Activated T-helper 1 cell treated with anti-CD3 and anti-CD28 coated beads, Interleukin-12 subunit alpha, Interleukin-12 subunit beta, Interleukin-2, Interleukin-4 antibody, amounts not matched to agents 30 ng/mL and 10 ng/mL and 1 ng/mL, durations not matched to agents 14 hours and 24 hours and 36 hours (primary cell): ENCODE measurements around the gene BCLAF1. TPM values are rescaled to one million over a fixed set of nuclear protein-coding genes. Genes with fewer than 3 reads are reported as not detected.

Source experiments
- DNase-seq: peaks from one replicate; pipeline ENCODE4 v3.0.0; 2021; ENCODE audit warnings: low spot score
- H3K27ac Mint-ChIP-seq: one replicate; pipeline ENCODE4 v1.8.0; 2021; ENCODE audit warnings: mild to moderate bottlenecking, mixed read lengths
- H3K27me3 Mint-ChIP-seq: one replicate; pipeline ENCODE4 v1.8.0; 2022; ENCODE audit warnings: mild to moderate bottlenecking, moderate library complexity, mixed read lengths; ENCODE audit not compliant: insufficient read depth
- H3K36me3 Mint-ChIP-seq: one replicate; pipeline ENCODE4 v1.8.0; 2021; ENCODE audit warnings: low read depth, mixed read lengths
- H3K4me1 Mint-ChIP-seq: one replicate; pipeline ENCODE4 v1.8.0; 2021; ENCODE audit warnings: low read depth, mixed read lengths
- H3K4me3 Mint-ChIP-seq: one replicate; pipeline ENCODE4 v1.8.0; 2021; ENCODE audit warnings: mild to moderate bottlenecking, moderate library complexity, mixed read lengths
- H3K9me3 Mint-ChIP-seq: one replicate; pipeline ENCODE4 v1.8.0; 2021; ENCODE audit warnings: mixed read lengths
- intact Hi-C: fragments of 100-400 bp; cut with micrococcal nuclease; formaldehyde crosslinking; loops from one replicate; pipeline ENCODE4 v1.15.1; 2024
- total RNA-seq: library from RNA; stranded (reverse); gene quantifications from 2 replicates; pipeline ENCODE4 v1.2.3, GENCODE V29; 2022

Gene BCLAF1
- total RNA-seq, 1 donor from 2014 or later: 237 TPM

DNA sequence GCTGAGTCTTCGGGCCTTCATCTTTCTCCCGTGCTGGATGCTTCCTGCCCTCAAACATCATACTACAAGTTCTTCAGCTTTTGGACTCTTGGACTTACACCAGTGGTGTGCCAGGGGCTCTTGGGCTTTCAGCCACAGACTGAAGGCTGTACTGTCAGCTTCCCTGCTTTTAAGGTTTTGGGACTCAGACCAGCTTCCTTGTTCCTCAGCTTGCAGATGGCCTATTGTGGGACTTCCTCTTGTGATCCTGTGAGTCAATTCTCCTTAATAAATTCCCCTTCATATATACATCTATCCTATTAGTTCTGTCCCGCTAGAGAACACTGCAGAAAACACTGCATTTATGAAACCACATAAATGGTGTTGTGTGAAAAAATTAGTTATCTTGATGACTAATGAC, 13.9 kb upstream of the BCLAF1 start:
- Mint-ChIP-seq H3K27ac (no peak overlapping the region), H3K4me1 (no peaks in the 10 kb centered on the region), H3K27me3 (peaks cover 13% of the 10 kb centered on the region), H3K9me3 (no peaks in the 10 kb centered on the region), H3K4me3 (no peak overlapping the region), H3K36me3 (no peaks in the 10 kb centered on the region)
- intact Hi-C loops: no loop called here
- DNase-seq: no peak

DNA sequence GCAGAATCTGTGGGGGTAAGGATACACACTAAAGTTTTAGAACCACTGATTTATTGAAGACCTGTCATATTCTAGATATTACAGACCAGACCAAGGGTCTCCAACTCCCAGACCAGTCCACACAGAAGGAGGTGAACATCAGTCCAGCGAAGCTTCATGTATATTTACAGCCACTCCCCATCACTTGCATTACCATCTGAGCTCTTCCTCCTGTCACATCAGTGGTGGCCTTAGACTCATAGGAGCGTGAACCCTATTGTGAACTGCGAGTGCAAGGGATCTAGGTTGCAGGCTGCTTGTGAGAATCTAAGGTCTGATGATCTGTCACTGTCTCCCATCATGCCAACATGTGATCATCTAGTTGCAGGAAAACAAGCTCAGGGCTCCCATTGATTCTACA, 5.0 kb upstream of the BCLAF1 start:
- H3K4me3 Mint-ChIP-seq: no peak overlapping the region
- no peaks in the 10 kb centered on the region for H3K36me3 Mint-ChIP-seq
- no peak for DNase-seq
- H3K27ac Mint-ChIP-seq: no peak overlapping the region
- intact Hi-C loops: no loop called here
- peaks cover 7% of the 10 kb centered on the region for H3K27me3 Mint-ChIP-seq
- no peaks in the 10 kb centered on the region for H3K9me3 Mint-ChIP-seq
- H3K4me1 Mint-ChIP-seq: peaks cover 22% of the 10 kb centered on the region

DNA sequence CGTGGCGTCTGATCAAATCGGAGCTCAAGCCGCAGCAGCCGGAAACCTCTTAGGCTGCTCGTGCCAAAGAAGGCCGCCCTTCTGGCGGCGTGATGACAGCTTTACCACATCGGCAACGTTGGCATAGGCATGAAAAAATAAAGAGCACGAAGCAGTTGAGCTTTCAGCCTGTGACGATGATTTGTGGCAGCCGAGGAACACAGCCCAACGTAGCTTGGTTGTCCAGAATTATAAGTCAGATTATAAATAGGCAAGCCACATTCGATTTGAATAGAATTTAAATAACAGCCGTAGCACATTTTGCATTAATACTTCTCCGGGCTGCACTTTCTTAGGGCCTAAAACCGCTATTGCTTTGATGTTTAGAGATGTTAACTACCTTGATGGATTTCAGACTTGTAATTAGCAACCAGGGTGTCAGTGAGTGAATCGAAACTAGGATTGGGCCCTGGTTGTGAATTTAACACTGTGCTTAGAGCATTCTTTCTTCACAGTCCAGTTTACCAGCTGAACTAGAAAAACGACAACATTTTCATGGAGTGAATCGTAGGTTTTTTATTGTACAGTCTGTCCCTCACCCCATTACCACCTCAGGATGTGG, 864 bp upstream of the BCLAF1 start:
- H3K9me3 Mint-ChIP-seq: no peaks in the 10 kb centered on the region
- peaks cover 2% of the 10 kb centered on the region for H3K27me3 Mint-ChIP-seq
- H3K27ac Mint-ChIP-seq: peak overlapping the region; percentile 99
- peaks cover 18% of the 10 kb centered on the region for H3K36me3 Mint-ChIP-seq
- peak overlapping the region; percentile 98 for H3K4me3 Mint-ChIP-seq
- intact Hi-C loops: loop anchor here (1.0 kb wide), 3 partner anchors 27 to 532 kb away; partner anchors contain the start of genes PDE7B and PEX7
- peaks cover 41% of the 10 kb centered on the region for H3K4me1 Mint-ChIP-seq
- peak; percentile 74 for DNase-seq

DNA sequence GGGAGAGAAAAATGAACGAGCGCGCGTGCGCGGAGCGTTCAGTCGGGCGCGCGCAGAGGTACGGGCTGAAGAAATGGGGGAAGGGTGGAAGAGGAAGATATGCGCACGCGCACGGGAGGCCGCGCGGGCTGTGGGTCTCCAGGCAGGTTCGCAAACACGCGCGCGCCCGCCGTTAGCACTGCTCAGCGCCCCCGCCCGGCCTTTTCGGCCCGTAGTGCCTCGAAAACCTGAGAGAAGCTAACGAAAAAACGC, 393 bp downstream of the BCLAF1 start:
- H3K27me3 Mint-ChIP-seq: peaks cover 2% of the 10 kb centered on the region
- peaks cover 25% of the 10 kb centered on the region for H3K36me3 Mint-ChIP-seq
- peaks cover 54% of the 10 kb centered on the region for H3K4me1 Mint-ChIP-seq

DNA sequence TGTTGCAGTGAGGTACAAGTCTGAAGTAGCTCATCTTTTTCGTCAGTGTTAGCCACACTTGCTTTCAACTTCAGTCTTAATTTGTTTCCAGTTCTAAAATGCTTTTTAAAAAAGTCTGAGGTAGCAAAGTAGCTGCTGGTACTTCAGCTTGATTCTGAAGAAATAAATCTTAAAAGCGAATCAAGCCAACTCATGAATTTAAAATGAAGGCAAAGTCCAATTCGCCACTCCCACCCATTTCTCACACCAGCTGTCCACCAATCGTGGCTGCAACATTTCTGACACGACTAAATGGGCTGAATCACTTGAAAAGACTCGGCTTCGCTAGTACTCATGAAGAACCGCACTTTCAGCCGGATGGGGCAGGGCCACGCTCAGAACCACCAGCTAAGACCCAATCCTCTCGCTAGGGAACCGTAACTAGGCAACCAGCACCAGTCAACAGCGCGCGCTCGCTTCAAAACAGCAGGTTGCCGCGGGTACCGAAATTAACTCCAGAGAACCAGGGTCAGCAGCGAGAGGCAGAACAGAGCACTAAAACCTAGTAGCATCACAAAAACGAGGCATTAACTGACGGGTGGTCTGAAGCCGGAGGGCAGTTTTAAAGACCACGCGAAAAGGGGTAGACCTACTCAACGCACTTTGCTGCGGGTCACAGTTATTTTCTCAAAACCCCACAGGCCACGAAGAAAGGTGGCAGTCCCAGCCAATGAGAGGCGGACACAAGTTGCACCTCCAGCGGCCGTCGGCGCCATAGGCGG, 900 bp downstream of the BCLAF1 start:
- peak; percentile 86 for DNase-seq
- Mint-ChIP-seq H3K36me3 (peaks cover 25% of the 10 kb centered on the region), H3K4me3 (peak overlapping the region; percentile 98), H3K27me3 (peaks cover 2% of the 10 kb centered on the region), H3K4me1 (peaks cover 58% of the 10 kb centered on the region), H3K9me3 (no peaks in the 10 kb centered on the region), H3K27ac (peak overlapping the region; percentile 99)
- intact Hi-C loops: loop anchor here (1.0 to 2.0 kb wide), 7 partner anchors 38 to 1234 kb away; partner anchors contain the start of genes AHI1, HBS1L, MAP7 and MTFR2

More for the DNA sequence above, 393 bp downstream of the BCLAF1 start:
- intact Hi-C loops: loop anchor here (1.0 to 2.0 kb wide), 6 partner anchors 39 to 1235 kb away; partner anchors contain the start of genes AHI1, HBS1L, MAP7 and MTFR2
- Mint-ChIP-seq H3K27ac (peak overlapping the region; percentile 99), H3K9me3 (no peaks in the 10 kb centered on the region), H3K4me3 (peak overlapping the region; percentile 98)
- DNase-seq: peak; percentile 94

DNA sequence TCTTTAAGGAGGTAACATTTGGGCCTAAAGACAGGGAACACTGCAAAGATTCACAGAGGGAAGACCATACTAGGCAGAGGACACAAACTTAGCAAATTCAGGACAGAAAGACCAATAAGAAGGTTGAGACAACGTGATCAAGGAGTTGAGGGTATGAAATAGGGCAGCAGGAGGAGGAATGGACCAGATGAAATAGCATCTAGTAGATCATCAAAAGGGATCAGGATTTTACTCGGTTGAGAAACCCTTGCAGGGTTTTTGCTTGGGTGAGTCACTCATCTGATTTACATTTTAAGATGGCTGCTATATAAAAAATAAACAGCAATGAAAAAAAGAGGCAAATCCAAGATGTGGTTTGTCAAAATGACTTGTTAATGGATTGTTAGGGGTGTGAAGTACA, 4.7 kb downstream of the BCLAF1 start:
- H3K27me3 Mint-ChIP-seq: peaks cover 2% of the 10 kb centered on the region
- intact Hi-C loops: loop anchor here (2.0 to 5.0 kb wide), 2 partner anchors 14 to 32 kb away; no protein-coding TSS in a partner anchor
- peak overlapping the region; percentile 41 for H3K27ac Mint-ChIP-seq
- H3K36me3 Mint-ChIP-seq: peaks cover 43% of the 10 kb centered on the region
- H3K4me3 Mint-ChIP-seq: peak overlapping the region; percentile 58
- no peak for DNase-seq
- H3K4me1 Mint-ChIP-seq: peaks cover 75% of the 10 kb centered on the region
- H3K9me3 Mint-ChIP-seq: no peaks in the 10 kb centered on the region

DNA sequence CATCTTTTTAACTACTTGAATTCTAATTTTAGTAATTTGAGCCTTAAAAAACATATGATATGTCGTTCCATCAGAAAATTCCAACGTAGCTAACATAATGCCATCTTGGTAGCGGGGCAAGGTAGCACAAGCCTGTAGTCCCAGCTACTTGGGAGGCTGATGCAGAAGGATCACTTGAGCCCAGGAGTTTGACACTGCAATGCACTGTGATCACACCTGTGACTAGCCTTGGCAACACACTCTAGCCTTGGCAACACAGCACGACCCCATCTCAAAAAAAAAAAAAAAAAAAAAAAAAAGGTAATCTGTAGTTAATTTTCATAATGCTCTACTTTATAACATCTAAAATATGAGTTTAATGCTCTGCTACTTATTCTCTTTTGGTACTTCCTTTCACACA, 6.7 kb downstream of the BCLAF1 start:
- H3K27ac Mint-ChIP-seq: peak overlapping the region; percentile 68
- H3K4me3 Mint-ChIP-seq: peak overlapping the region; percentile 45
- no peaks in the 10 kb centered on the region for H3K9me3 Mint-ChIP-seq
- no peaks in the 10 kb centered on the region for H3K27me3 Mint-ChIP-seq
- peaks cover 38% of the 10 kb centered on the region for H3K36me3 Mint-ChIP-seq
- intact Hi-C loops: loop anchor here (5.0 kb wide), 1 partner anchor 34 kb away; no protein-coding TSS in a partner anchor
- H3K4me1 Mint-ChIP-seq: peaks cover 67% of the 10 kb centered on the region
- no peak for DNase-seq

DNA sequence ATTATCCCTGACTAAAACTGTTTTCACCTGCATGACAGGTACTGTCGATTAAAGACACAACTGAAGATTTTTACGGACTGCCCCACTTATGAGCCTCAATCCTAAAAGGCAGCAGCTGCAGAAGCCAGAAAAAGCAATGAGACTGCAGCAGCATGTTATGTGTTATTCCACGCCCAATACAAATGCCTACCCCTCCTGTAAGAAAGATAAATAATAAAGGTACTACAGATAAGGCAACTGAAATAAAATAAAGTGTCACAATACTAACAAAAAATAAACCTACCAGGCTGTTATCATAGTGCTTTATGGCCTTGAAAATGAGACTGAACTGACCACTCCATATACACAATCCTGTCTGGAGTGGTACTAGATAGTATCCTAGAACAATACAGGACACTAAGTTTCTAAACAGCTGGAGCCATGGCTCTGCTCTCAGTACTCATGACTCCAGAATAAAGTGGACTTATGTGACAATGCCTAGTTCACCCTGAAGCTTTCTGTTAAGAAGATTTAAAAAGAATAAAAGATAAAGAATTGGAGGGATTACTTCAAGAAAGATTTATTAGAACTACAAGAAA, 9.5 kb downstream of the BCLAF1 start:
- Mint-ChIP-seq H3K4me3 (no peak overlapping the region), H3K9me3 (no peaks in the 10 kb centered on the region), H3K36me3 (peaks cover 41% of the 10 kb centered on the region), H3K27me3 (no peaks in the 10 kb centered on the region), H3K4me1 (peaks cover 62% of the 10 kb centered on the region), H3K27ac (no peak overlapping the region)
- intact Hi-C loops: loop anchor here (5.0 kb wide), 1 partner anchor 37 kb away; no protein-coding TSS in a partner anchor
- DNase-seq: no peak

DNA sequence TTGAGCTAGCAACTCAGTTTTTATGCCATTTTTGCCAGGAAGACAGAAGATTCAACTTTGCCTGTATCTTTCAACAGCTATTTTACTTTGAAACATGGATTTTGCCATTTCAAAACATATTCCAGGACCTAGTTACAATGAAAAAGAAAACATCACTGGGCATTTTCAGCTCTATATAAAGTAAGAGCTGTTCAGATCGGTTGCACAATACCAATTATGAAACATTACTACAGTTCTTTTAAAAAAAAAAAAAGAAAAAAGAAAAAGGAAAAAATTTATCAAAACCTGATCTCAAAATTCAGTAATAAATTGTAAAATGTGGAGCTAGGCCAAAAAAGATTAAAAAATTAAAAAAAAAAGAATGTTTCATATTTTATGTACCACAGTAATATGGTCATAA, 15.6 kb downstream of the BCLAF1 start:
- H3K27ac Mint-ChIP-seq: no peak overlapping the region
- H3K4me1 Mint-ChIP-seq: peaks cover 37% of the 10 kb centered on the region
- no peaks in the 10 kb centered on the region for H3K27me3 Mint-ChIP-seq
- H3K36me3 Mint-ChIP-seq: peaks cover 58% of the 10 kb centered on the region
- no peaks in the 10 kb centered on the region for H3K9me3 Mint-ChIP-seq
- H3K4me3 Mint-ChIP-seq: no peak overlapping the region
- DNase-seq: no peak
- intact Hi-C loops: no loop called here

DNA sequence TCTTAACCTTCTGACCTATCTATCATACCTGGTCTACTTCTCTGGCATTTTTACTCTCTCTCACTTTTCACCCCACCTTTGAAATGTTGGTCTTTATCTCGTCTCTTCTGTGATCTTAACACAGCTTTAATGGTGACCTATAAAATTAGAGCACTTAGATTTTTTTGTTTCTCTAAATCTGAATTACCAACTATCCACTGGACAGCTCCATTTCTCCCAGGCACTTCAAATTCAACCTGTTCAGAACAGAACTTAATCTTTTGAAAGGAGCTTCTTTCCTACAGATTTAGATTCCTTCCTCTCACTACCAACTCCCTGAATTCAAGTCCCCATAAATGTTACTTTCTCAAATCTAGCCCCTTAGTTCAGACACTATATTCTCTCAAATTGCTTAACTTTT, 24.5 kb downstream of the BCLAF1 start:
- H3K4me1 Mint-ChIP-seq: peaks cover 40% of the 10 kb centered on the region
- intact Hi-C loops: no loop called here
- H3K27me3 Mint-ChIP-seq: no peaks in the 10 kb centered on the region

DNA sequence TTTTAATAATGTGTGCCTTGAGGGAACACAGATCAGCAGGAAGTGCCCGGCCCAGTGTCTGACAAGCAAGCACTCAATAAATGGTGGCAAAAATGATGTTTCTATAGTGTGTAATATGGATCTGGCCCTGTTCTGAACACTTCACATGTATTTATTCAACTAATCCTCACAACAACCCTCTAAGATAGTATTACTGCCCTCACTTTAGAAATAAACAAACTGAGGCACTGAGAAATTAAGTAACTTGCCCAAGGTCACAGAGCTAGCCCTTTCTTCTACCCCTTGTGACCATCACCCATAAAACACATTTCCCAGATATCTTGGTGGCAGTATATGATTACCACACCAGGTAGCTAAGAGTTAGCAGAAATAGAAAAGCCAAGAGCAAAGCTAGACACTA, 26.7 kb downstream of the BCLAF1 start:
- H3K4me1 Mint-ChIP-seq: peaks cover 36% of the 10 kb centered on the region
- peaks cover 69% of the 10 kb centered on the region for H3K36me3 Mint-ChIP-seq
- intact Hi-C loops: loop anchor here (1.0 kb wide), 1 partner anchor 8 kb away; no protein-coding TSS in a partner anchor
- H3K27me3 Mint-ChIP-seq: no peaks in the 10 kb centered on the region
- H3K9me3 Mint-ChIP-seq: no peaks in the 10 kb centered on the region
- DNase-seq: no peak
- H3K4me3 Mint-ChIP-seq: no peak overlapping the region
- H3K27ac Mint-ChIP-seq: no peak overlapping the region

More for the DNA sequence above, 24.5 kb downstream of the BCLAF1 start:
- peaks cover 69% of the 10 kb centered on the region for H3K36me3 Mint-ChIP-seq
- H3K4me3 Mint-ChIP-seq: no peak overlapping the region
- no peaks in the 10 kb centered on the region for H3K9me3 Mint-ChIP-seq
- peak overlapping the region; percentile 62 for H3K27ac Mint-ChIP-seq
- DNase-seq: no peak

DNA sequence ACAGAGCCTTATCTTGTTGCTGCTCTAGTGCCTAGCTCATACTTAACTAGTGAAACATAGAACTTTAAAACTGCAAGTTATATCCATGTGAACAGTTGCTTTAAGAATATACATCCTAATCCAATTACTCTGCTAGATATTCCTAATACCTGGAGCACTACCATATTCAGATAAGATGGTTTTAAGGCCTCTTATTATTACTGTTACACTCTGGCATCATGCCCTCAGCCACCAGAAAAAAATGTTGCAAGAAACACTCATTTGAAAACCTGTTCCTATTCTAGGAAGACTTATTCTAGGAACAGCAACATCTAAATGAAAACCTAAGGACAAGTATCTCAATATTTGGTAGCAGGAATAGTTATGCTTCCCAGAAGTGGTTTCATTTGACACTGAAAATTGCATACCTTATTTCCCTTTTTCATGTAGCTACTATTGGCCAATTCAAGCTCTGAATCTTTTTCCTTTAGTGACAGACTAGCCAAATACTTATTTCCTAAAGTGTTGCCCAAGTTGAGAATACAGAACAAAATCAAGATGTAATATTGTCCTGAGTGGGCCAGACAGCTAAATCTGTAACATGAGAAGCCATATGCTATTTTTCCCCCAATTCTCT, 34.7 kb downstream of the BCLAF1 start:
- Mint-ChIP-seq H3K4me3 (no peak overlapping the region), H3K27ac (no peak overlapping the region), H3K9me3 (no peaks in the 10 kb centered on the region), H3K4me1 (peaks cover 32% of the 10 kb centered on the region), H3K27me3 (no peaks in the 10 kb centered on the region), H3K36me3 (peaks cover 25% of the 10 kb centered on the region)
- DNase-seq: no peak
- intact Hi-C loops: loop anchor here (2.0 to 10.0 kb wide), 2 partner anchors 16 to 1070 kb away; partner anchors contain the start of gene MYB
